GM18951 (cell line): ENCODE results near the gene KRT27.
"Not testable (repeated sequence)": the region's sequence is repeated elsewhere in the genome, so short reads cannot be mapped to it uniquely, and the experiment has no call there.

ENCODE experiments used
- POLR2A ChIP-seq: IDR thresholded peaks from 4 replicates; pipeline ENCODE4 v1.6.1; 2011; ENCODE audit warnings: mild to moderate bottlenecking; ENCODE audit not compliant: insufficient read length, insufficient read depth; ENCODE audit errors: extremely low read depth
- in situ Hi-C: fragments of 300-500 bp; cut with MboI; formaldehyde crosslinking; loops from one replicate; pipeline ENCODE4 v1.12.0; 2022; ENCODE audit warnings: low sequenced_read_pairs, mixed read lengths, inconsistent platforms; ENCODE audit not compliant: unreplicated experiment

Gene KRT27

GRCh38 chr17:40760105-40761016, 22.0 kb downstream of the KRT27 start:
- in situ Hi-C loops, result no loop called here
- TF ChIP-seq POLR2A, result no peak

GRCh38 chr17:40755231-40755630, 27.1 kb downstream of the KRT27 start, which contains the start of gene KRT25:
KRT25 (minus strand) TSS chr17:40755331; CDS start chr17:40755271, 60 bp downstream.
- in situ Hi-C loops, result no loop called here
- no peak for TF ChIP-seq POLR2A

- in situ Hi-C loops, result no loop called here
- no peak for TF ChIP-seq POLR2A
Measured at GRCh38 chr17:40753804-40754203, 28.5 kb downstream of the KRT27 start.

- in situ Hi-C loops, result no loop called here
- no peak for TF ChIP-seq POLR2A
Measured at GRCh38 chr17:40751065-40751464, 31.3 kb downstream of the KRT27 start.

- in situ Hi-C loops, result no loop called here
Measured at GRCh38 chr17:40750391-40750790, 32.0 kb downstream of the KRT27 start.

GRCh38 chr17:40748666-40749065, 33.7 kb downstream of the KRT27 start:
- in situ Hi-C loops, result not testable (repeated sequence)

More at GRCh38 chr17:40750391-40750790, 32.0 kb downstream of the KRT27 start:
- TF ChIP-seq POLR2A, result no peak

GRCh38 chr17:40738553-40738952, 43.8 kb downstream of the KRT27 start:
- in situ Hi-C loops, result no loop called here
- TF ChIP-seq POLR2A, result no peak

- in situ Hi-C loops, result no loop called here
- no peak for TF ChIP-seq POLR2A
Measured at GRCh38 chr17:40735016-40735415, 47.3 kb downstream of the KRT27 start.

GRCh38 chr17:40734018-40734417, 48.3 kb downstream of the KRT27 start:
- TF ChIP-seq POLR2A, result no peak
- in situ Hi-C loops, result loop anchor here (5.0 kb wide), 1 partner anchor 543 kb away; the partner anchor contains the start of gene KRTAP9-7

- TF ChIP-seq POLR2A, result no peak
- in situ Hi-C loops, result loop anchor here (5.0 kb wide), 1 partner anchor 546 kb away; the partner anchor contains the start of gene KRTAP9-7
Measured at GRCh38 chr17:40730970-40731369, 51.4 kb downstream of the KRT27 start.

- in situ Hi-C loops, result no loop called here
- TF ChIP-seq POLR2A, result no peak
Measured at GRCh38 chr17:40727447-40728231, 54.7 kb downstream of the KRT27 start.

- in situ Hi-C loops, result no loop called here
- no peak for TF ChIP-seq POLR2A
Measured at GRCh38 chr17:40726919-40727318, 55.4 kb downstream of the KRT27 start.
